22Rv1 (cell line): ENCODE measurements around the gene GLI2.

Source experiments
- CTCF ChIP-seq: fragments of 450-650 bp; IDR thresholded peaks from 2 replicates; pipeline ENCODE4 v1.5.1; 2017; ENCODE audit warnings: mild to moderate bottlenecking
- ZFX ChIP-seq: fragments of 450-650 bp; IDR thresholded peaks from 2 replicates; pipeline ENCODE4 v1.6.1; 2017; ENCODE audit warnings: antibody characterized with exemption, borderline replicate concordance

- no peak for TF ChIP-seq CTCF
- no peak for TF ChIP-seq ZFX
Observed at GRCh38 chr2:120783371-120783791, 47.7 kb downstream of the GLI2 start.
